K562 (cell line): Measurements from ENCODE around the gene SNCG.

Experiments
- CHD1 ChIP-seq: fragments of 200-600 bp; sonication (generic); IDR thresholded peaks from one replicate; pipeline ENCODE4 v1.6.1; 2012; ENCODE audit warnings: mild to moderate bottlenecking, moderate library complexity, low read length, inconsistent platforms
- MAZ ChIP-seq, 2 experiments: fragments of 450-650 bp in 1 of 2; sonication (generic) in 1 of 2; formaldehyde crosslinking; IDR thresholded peaks in 1 of 2; conservative IDR thresholded peaks in 1 of 2; 2 replicates each; pipeline versions ENCODE4 v1.4.0 to v1.5.0; 2020; ENCODE audit warnings: mild to moderate bottlenecking in 1 of 2, missing genetic modification reagents in 1 of 2
- SIN3A ChIP-seq, 2 experiments: fragments of 150-350 bp in 1 of 2; IDR thresholded peaks; 2 replicates each; pipeline ENCODE4 v1.6.1; 2011 to 2016; ENCODE audit warnings: borderline replicate concordance in 2 of 2, low read depth in 2 of 2, low read length in 2 of 2, mild to moderate bottlenecking in 2 of 2, moderate library complexity in 2 of 2; ENCODE audit not compliant: control insufficient read depth in 1 of 2
- TF ChIP-seq, protein P1 (sequence below): fragments of 200-600 bp; sonication (generic); IDR thresholded peaks from one replicate; pipeline ENCODE4 v1.6.1; 2012; ENCODE audit warnings: mild to moderate bottlenecking, low read depth, low read length, inconsistent platforms
- TF ChIP-seq, protein P2 (sequence below): IDR thresholded peaks from 2 replicates; pipeline ENCODE4 v1.6.1; 2016; ENCODE audit warnings: missing genetic modification characterization, missing compliant biosample characterization

DNA sequence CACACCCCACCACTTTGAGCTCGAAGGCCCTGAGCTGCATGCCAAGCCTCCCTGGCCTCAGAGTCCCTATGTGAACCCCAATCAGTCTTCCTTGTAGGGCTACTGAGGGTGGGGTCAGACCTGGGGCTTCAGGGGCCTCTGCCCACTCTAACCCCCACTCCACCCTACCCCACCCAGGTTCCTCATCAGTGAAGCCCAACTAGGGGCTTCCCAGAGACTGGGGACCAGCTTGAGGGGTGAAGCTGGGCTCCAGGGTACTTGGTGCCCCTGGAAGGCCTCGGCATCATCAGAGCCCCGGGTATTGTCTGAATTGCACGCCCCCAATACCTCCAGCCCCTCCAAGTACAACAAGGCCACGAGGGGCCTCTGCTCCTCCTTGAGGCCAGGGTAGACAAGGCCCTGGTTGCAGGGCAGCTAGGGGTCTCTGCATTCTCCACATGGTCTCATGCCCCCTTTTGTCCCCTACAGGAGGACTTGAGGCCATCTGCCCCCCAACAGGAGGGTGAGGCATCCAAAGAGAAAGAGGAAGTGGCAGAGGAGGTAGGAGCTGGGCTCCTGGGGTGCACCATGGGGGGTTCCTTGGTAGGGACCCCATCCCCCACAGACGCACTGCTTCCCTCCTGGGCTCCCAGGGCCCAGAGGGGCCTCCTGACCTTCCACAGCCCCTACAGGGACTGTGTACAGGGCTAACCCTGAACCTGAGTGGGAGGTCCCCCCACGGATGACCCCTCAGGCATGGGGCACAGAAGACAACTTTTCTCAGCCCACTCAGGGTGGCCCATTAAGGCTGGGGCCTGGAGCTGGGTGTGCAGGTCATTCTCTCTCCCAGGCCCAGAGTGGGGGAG, 4.0 kb downstream of the SNCG start:
- TF ChIP-seq MAZ (CRISPR knock-in tag; conservative IDR thresholded peaks at IDR 0.05 in 1 of 2, IDR thresholded peaks at IDR 0.05 in 1 of 2) (no peak), SIN3A (IDR thresholded peaks at IDR 0.05; ENCODE audit: borderline replicate concordance in 2 of 2, control insufficient read depth in 1 of 2, low read depth in 2 of 2, low read length in 2 of 2) (no peak), CHD1 (no peak)
- TF ChIP-seq, protein P1, sequence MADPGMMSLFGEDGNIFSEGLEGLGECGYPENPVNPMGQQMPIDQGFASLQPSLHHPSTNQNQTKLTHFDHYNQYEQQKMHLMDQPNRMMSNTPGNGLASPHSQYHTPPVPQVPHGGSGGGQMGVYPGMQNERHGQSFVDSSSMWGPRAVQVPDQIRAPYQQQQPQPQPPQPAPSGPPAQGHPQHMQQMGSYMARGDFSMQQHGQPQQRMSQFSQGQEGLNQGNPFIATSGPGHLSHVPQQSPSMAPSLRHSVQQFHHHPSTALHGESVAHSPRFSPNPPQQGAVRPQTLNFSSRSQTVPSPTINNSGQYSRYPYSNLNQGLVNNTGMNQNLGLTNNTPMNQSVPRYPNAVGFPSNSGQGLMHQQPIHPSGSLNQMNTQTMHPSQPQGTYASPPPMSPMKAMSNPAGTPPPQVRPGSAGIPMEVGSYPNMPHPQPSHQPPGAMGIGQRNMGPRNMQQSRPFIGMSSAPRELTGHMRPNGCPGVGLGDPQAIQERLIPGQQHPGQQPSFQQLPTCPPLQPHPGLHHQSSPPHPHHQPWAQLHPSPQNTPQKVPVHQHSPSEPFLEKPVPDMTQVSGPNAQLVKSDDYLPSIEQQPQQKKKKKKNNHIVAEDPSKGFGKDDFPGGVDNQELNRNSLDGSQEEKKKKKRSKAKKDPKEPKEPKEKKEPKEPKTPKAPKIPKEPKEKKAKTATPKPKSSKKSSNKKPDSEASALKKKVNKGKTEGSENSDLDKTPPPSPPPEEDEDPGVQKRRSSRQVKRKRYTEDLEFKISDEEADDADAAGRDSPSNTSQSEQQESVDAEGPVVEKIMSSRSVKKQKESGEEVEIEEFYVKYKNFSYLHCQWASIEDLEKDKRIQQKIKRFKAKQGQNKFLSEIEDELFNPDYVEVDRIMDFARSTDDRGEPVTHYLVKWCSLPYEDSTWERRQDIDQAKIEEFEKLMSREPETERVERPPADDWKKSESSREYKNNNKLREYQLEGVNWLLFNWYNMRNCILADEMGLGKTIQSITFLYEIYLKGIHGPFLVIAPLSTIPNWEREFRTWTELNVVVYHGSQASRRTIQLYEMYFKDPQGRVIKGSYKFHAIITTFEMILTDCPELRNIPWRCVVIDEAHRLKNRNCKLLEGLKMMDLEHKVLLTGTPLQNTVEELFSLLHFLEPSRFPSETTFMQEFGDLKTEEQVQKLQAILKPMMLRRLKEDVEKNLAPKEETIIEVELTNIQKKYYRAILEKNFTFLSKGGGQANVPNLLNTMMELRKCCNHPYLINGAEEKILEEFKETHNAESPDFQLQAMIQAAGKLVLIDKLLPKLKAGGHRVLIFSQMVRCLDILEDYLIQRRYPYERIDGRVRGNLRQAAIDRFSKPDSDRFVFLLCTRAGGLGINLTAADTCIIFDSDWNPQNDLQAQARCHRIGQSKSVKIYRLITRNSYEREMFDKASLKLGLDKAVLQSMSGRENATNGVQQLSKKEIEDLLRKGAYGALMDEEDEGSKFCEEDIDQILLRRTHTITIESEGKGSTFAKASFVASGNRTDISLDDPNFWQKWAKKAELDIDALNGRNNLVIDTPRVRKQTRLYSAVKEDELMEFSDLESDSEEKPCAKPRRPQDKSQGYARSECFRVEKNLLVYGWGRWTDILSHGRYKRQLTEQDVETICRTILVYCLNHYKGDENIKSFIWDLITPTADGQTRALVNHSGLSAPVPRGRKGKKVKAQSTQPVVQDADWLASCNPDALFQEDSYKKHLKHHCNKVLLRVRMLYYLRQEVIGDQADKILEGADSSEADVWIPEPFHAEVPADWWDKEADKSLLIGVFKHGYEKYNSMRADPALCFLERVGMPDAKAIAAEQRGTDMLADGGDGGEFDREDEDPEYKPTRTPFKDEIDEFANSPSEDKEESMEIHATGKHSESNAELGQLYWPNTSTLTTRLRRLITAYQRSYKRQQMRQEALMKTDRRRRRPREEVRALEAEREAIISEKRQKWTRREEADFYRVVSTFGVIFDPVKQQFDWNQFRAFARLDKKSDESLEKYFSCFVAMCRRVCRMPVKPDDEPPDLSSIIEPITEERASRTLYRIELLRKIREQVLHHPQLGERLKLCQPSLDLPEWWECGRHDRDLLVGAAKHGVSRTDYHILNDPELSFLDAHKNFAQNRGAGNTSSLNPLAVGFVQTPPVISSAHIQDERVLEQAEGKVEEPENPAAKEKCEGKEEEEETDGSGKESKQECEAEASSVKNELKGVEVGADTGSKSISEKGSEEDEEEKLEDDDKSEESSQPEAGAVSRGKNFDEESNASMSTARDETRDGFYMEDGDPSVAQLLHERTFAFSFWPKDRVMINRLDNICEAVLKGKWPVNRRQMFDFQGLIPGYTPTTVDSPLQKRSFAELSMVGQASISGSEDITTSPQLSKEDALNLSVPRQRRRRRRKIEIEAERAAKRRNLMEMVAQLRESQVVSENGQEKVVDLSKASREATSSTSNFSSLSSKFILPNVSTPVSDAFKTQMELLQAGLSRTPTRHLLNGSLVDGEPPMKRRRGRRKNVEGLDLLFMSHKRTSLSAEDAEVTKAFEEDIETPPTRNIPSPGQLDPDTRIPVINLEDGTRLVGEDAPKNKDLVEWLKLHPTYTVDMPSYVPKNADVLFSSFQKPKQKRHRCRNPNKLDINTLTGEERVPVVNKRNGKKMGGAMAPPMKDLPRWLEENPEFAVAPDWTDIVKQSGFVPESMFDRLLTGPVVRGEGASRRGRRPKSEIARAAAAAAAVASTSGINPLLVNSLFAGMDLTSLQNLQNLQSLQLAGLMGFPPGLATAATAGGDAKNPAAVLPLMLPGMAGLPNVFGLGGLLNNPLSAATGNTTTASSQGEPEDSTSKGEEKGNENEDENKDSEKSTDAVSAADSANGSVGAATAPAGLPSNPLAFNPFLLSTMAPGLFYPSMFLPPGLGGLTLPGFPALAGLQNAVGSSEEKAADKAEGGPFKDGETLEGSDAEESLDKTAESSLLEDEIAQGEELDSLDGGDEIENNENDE, result no peak
- TF ChIP-seq, protein P2, sequence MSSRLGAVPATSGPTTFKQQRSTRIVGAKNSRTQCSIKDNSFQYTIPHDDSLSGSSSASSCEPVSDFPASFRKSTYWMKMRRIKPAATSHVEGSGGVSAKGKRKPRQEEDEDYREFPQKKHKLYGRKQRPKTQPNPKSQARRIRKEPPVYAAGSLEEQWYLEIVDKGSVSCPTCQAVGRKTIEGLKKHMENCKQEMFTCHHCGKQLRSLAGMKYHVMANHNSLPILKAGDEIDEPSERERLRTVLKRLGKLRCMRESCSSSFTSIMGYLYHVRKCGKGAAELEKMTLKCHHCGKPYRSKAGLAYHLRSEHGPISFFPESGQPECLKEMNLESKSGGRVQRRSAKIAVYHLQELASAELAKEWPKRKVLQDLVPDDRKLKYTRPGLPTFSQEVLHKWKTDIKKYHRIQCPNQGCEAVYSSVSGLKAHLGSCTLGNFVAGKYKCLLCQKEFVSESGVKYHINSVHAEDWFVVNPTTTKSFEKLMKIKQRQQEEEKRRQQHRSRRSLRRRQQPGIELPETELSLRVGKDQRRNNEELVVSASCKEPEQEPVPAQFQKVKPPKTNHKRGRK (tag), result no peak
